ENCODE measurements around the gene CD34. TPM values are rescaled to one million over a fixed set of nuclear protein-coding genes. Genes with fewer than 3 reads are reported as not detected.

Gene CD34
- total RNA-seq, 1 donor from 2014 or later = 1.2 TPM

GRCh38 chr1:207858806-207859205 is 52.1 kb downstream of the CD34 start:
- Mint-ChIP-seq H3K27me3 (ENCODE audit: low read depth) (no peaks in the 10 kb centered on the region), H3K4me3 (no peak overlapping the region), H3K9me3 (no peaks in the 10 kb centered on the region), H3K4me1 (no peaks in the 10 kb centered on the region), H3K36me3 (no peaks in the 10 kb centered on the region), H3K27ac (no peak overlapping the region)
- DNase-seq (ENCODE audit: low spot score in 2 of 2, unreplicated experiment in 2 of 2) = no peak
- TF ChIP-seq CTCF (IDR thresholded peaks at IDR 0.05; ENCODE audit: unreplicated experiment) = no peak

GRCh38 chr1:207858281-207858680 is 52.6 kb downstream of the CD34 start:
- no peak for TF ChIP-seq CTCF (IDR thresholded peaks at IDR 0.05; ENCODE audit: unreplicated experiment)
- no peaks in the 10 kb centered on the region for H3K36me3 Mint-ChIP-seq
- no peak for DNase-seq (ENCODE audit: low spot score in 2 of 2, unreplicated experiment in 2 of 2)
- H3K9me3 Mint-ChIP-seq = no peaks in the 10 kb centered on the region
- H3K27ac Mint-ChIP-seq = no peak overlapping the region
- H3K4me3 Mint-ChIP-seq = no peak overlapping the region
- no peaks in the 10 kb centered on the region for H3K4me1 Mint-ChIP-seq
- no peaks in the 10 kb centered on the region for H3K27me3 Mint-ChIP-seq (ENCODE audit: low read depth)

- no peaks in the 10 kb centered on the region for H3K36me3 Mint-ChIP-seq
- no peak for DNase-seq (ENCODE audit: low spot score in 2 of 2, unreplicated experiment in 2 of 2)
- no peak overlapping the region for H3K4me3 Mint-ChIP-seq
- TF ChIP-seq CTCF (IDR thresholded peaks at IDR 0.05; ENCODE audit: unreplicated experiment) = no peak
- no peaks in the 10 kb centered on the region for H3K27me3 Mint-ChIP-seq (ENCODE audit: low read depth)
- H3K27ac Mint-ChIP-seq = no peak overlapping the region
- no peaks in the 10 kb centered on the region for H3K4me1 Mint-ChIP-seq
- H3K9me3 Mint-ChIP-seq = no peaks in the 10 kb centered on the region
Measured at GRCh38 chr1:207857447-207857846, 53.5 kb downstream of the CD34 start.

- DNase-seq (ENCODE audit: low spot score in 2 of 2, unreplicated experiment in 2 of 2) = no peak
- no peak for TF ChIP-seq CTCF (IDR thresholded peaks at IDR 0.05; ENCODE audit: unreplicated experiment)
- H3K36me3 Mint-ChIP-seq = no peaks in the 10 kb centered on the region
- no peaks in the 10 kb centered on the region for H3K4me1 Mint-ChIP-seq
- H3K27ac Mint-ChIP-seq = no peak overlapping the region
- H3K27me3 Mint-ChIP-seq (ENCODE audit: low read depth) = no peaks in the 10 kb centered on the region
- no peak overlapping the region for H3K4me3 Mint-ChIP-seq
- no peaks in the 10 kb centered on the region for H3K9me3 Mint-ChIP-seq
Measured at GRCh38 chr1:207856276-207857023, 54.5 kb downstream of the CD34 start.

- no peak overlapping the region for H3K4me3 Mint-ChIP-seq
- no peak for TF ChIP-seq CTCF (IDR thresholded peaks at IDR 0.05; ENCODE audit: unreplicated experiment)
- H3K27ac Mint-ChIP-seq = no peak overlapping the region
- no peaks in the 10 kb centered on the region for H3K4me1 Mint-ChIP-seq
- H3K9me3 Mint-ChIP-seq = no peaks in the 10 kb centered on the region
- H3K36me3 Mint-ChIP-seq = no peaks in the 10 kb centered on the region
- no peaks in the 10 kb centered on the region for H3K27me3 Mint-ChIP-seq (ENCODE audit: low read depth)
- no peak for DNase-seq (ENCODE audit: low spot score in 2 of 2, unreplicated experiment in 2 of 2)
Measured at GRCh38 chr1:207854001-207854400, 56.9 kb downstream of the CD34 start.

Data from mesothelial cell of epicardium (in vitro differentiated cells).